GM12864 (cell line): ENCODE measurements around the gene GRXCR2.
"Not testable (repeated sequence)": the region's sequence is repeated elsewhere in the genome, so short reads cannot be mapped to it uniquely, and the experiment has no call there.

Experiments
- DNase-seq: peaks from one replicate; pipeline ENCODE4 v3.0.0-alpha.2; 2011; ENCODE audit warnings: low read depth
- H3K4me3 ChIP-seq: 2 replicates; pipeline ENCODE4 v1.5.1; 2011; ENCODE audit warnings: mild to moderate bottlenecking, low read depth, low read length, control low read depth
- TF ChIP-seq, protein P1 (sequence below): IDR thresholded peaks from 2 replicates; pipeline ENCODE4 v1.5.1; 2011; ENCODE audit warnings: low read depth, mild to moderate bottlenecking, moderate library complexity, low read length, control low read depth, inconsistent platforms; ENCODE audit errors: missing control alignments

Gene GRXCR2

GRCh38 chr5:145887976-145888574 lies 15.3 kb upstream of the GRXCR2 start:
- no peak for DNase-seq
- H3K4me3 ChIP-seq = no peak overlapping the region
- TF ChIP-seq, protein P1, sequence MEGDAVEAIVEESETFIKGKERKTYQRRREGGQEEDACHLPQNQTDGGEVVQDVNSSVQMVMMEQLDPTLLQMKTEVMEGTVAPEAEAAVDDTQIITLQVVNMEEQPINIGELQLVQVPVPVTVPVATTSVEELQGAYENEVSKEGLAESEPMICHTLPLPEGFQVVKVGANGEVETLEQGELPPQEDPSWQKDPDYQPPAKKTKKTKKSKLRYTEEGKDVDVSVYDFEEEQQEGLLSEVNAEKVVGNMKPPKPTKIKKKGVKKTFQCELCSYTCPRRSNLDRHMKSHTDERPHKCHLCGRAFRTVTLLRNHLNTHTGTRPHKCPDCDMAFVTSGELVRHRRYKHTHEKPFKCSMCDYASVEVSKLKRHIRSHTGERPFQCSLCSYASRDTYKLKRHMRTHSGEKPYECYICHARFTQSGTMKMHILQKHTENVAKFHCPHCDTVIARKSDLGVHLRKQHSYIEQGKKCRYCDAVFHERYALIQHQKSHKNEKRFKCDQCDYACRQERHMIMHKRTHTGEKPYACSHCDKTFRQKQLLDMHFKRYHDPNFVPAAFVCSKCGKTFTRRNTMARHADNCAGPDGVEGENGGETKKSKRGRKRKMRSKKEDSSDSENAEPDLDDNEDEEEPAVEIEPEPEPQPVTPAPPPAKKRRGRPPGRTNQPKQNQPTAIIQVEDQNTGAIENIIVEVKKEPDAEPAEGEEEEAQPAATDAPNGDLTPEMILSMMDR = peak; percentile 63

GRCh38 chr5:145887217-145887616 lies 14.4 kb upstream of the GRXCR2 start:
- no peak overlapping the region for H3K4me3 ChIP-seq
- TF ChIP-seq, protein P1 = no peak
- DNase-seq = no peak

DNA sequence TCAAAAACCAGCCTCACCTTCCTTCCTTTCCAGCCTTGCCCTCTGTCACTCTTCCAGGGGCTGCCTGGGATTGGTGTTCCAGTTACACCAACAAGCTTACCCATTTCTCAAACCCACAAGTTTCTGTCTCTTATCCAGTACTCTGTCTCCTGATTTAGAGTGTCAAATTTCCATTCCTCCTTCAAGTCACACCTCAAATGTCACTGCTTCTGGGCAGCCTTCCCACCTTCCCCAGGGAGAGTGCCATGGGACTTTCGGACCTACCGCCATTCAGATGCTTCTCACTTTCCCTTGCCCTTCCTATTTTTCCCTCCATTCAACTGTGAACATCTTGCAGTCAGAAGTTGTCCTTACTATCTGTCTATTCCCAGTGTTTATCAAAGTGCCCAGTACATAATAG lies 2.0 kb upstream of the GRXCR2 start:
- TF ChIP-seq, protein P1 = no peak
- no peak overlapping the region for H3K4me3 ChIP-seq
- no peak for DNase-seq

GRCh38 chr5:145872486-145872885 lies 328 bp downstream of the GRXCR2 start:
- DNase-seq = no peak
- no peak overlapping the region for H3K4me3 ChIP-seq
- TF ChIP-seq, protein P1 = no peak

GRCh38 chr5:145869753-145870152 lies 3.1 kb downstream of the GRXCR2 start:
- DNase-seq = no peak
- no peak overlapping the region for H3K4me3 ChIP-seq
- TF ChIP-seq, protein P1 = no peak

DNA sequence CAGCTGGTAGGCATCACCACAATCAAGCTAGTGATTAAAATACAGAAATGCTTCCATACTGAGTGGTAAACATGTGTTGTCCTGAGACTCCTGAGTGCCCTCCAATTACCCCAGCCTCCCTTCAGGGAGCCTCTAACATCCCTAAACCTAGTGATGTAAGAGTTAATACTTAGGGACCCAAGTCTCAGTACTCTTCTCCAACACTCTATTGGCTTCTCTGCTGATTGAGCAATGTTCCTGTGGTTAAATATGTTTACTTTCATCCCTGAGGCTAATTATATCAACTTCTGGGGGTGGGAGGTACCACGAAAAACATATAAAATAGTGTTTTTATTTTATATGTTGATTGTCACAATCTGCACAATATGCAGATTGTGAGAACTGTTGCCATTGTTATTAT lies 5.0 kb downstream of the GRXCR2 start:
- TF ChIP-seq, protein P1 = no peak
- H3K4me3 ChIP-seq = no peak overlapping the region
- DNase-seq = no peak

DNA sequence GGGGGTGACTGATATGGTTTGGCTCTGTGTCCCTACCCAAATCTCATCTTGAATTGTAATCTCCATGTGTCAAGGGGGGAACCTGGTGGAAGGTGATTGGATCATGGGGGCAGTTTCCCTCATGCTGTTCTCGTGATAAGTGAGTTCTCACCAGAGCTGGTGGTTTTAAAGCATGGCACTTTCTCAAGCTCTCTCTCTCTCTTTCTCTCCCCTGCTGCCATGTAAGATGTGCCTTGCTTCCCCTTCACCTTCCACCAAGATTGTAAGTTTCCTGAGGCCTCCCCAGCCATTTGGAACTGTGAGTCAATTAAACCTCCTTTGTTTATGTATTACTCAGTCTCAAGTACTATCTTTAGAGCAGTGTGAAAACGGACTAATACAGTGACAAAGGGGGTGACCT lies 8.4 kb downstream of the GRXCR2 start:
- not testable (repeated sequence) for DNase-seq, H3K4me3 ChIP-seq
